Measurements from ENCODE around the gene GID4.

- no peak for TF ChIP-seq MEIS2 (IDR thresholded peaks at IDR 0.05; ENCODE audit: partially characterized antibody)
- no peak for TF ChIP-seq PHF21A (IDR thresholded peaks at IDR 0.05; ENCODE audit: borderline replicate concordance, low read depth)
- no peak for TF ChIP-seq CTCF (IDR thresholded peaks at IDR 0.05 in 2 of 3, conservative IDR thresholded peaks at IDR 0.05 in 1 of 3; ENCODE audit: insufficient read depth in 2 of 3, low read depth in 1 of 3, low read length in 3 of 3)
- no peak for TF ChIP-seq TFAP4 (CRISPR knock-in tag; IDR thresholded peaks at IDR 0.05; ENCODE audit: borderline replicate concordance)
These were observed 69.4 kb downstream of the GID4 start, which contains the start of gene MYO15A for GRCh38 chr17:18108401-18109312.
